NT2/D1 (cell line): ENCODE measurements around the gene CRTC1.

Source experiments
- DNase-seq: peaks from one replicate; pipeline ENCODE4 v3.0.0-alpha.2; 2011; ENCODE audit warnings: low read depth, low spot score
- H3K27me3 ChIP-seq: 2 replicates; pipeline ENCODE4 v1.6.0; 2011; ENCODE audit warnings: mild to moderate bottlenecking; ENCODE audit not compliant: insufficient read length, insufficient read depth
- H3K36me3 ChIP-seq: 2 replicates; pipeline ENCODE4 v1.6.1; 2011; ENCODE audit warnings: mild to moderate bottlenecking, low read length, mixed read lengths; ENCODE audit not compliant: insufficient read depth, insufficient read length
- H3K4me1 ChIP-seq: 2 replicates; pipeline ENCODE4 v1.5.1; 2011; ENCODE audit not compliant: insufficient read depth, insufficient read length
- H3K4me3 ChIP-seq: 2 replicates; pipeline ENCODE4 v1.5.1; 2011; ENCODE audit warnings: low read depth; ENCODE audit not compliant: insufficient read length
- H3K9ac ChIP-seq: 2 replicates; pipeline ENCODE4 v1.6.0; 2011; ENCODE audit warnings: low read depth; ENCODE audit not compliant: insufficient read length
- H3K9me3 ChIP-seq: 2 replicates; pipeline ENCODE4 v1.5.1; 2011; ENCODE audit warnings: mild to moderate bottlenecking, low read length; ENCODE audit not compliant: insufficient read depth
- SUZ12 ChIP-seq: IDR thresholded peaks from 2 replicates; pipeline ENCODE4 v1.6.1; 2011; ENCODE audit not compliant: insufficient read length, insufficient read depth; ENCODE audit errors: extremely low read depth
- YY1 ChIP-seq: IDR thresholded peaks from 2 replicates; pipeline ENCODE4 v1.6.1; 2011; ENCODE audit not compliant: insufficient read length, insufficient read depth
- ZNF274 ChIP-seq: IDR thresholded peaks from 2 replicates; pipeline ENCODE4 v1.6.1; 2011; ENCODE audit warnings: mild to moderate bottlenecking, low read depth, low read length

The CRTC1 gene

GRCh38 chr19:18647807-18648206 is 35.7 kb upstream of the CRTC1 start:
- Histone ChIP-seq H3K9ac (no peak overlapping the region), H3K27me3 (no peaks in the 10 kb centered on the region), H3K4me1 (peaks cover 42% of the 10 kb centered on the region), H3K36me3 (no peaks in the 10 kb centered on the region), H3K9me3 (no peaks in the 10 kb centered on the region), H3K4me3 (no peak overlapping the region)
- DNase-seq, result no peak
- TF ChIP-seq YY1 (no peak), SUZ12 (no peak), ZNF274 (no peak)

- Histone ChIP-seq H3K27me3 (no peaks in the 10 kb centered on the region), H3K4me1 (peaks cover 42% of the 10 kb centered on the region), H3K4me3 (no peak overlapping the region), H3K9ac (peak overlapping the region; percentile 44), H3K9me3 (no peaks in the 10 kb centered on the region), H3K36me3 (no peaks in the 10 kb centered on the region)
- DNase-seq, result no peak
- TF ChIP-seq SUZ12 (no peak), ZNF274 (no peak), YY1 (no peak)
These were observed 34.5 kb upstream of the CRTC1 start for GRCh38 chr19:18648973-18649315.

GRCh38 chr19:18649371-18650020 is 34.0 kb upstream of the CRTC1 start:
- no peak for TF ChIP-seq ZNF274
- TF ChIP-seq SUZ12, result no peak
- TF ChIP-seq YY1, result no peak
- Histone ChIP-seq H3K4me3 (no peak overlapping the region), H3K36me3 (no peaks in the 10 kb centered on the region), H3K9ac (peak overlapping the region; percentile 44), H3K4me1 (peaks cover 42% of the 10 kb centered on the region), H3K9me3 (no peaks in the 10 kb centered on the region), H3K27me3 (no peaks in the 10 kb centered on the region)
- no peak for DNase-seq

GRCh38 chr19:18650021-18650390 is 33.5 kb upstream of the CRTC1 start:
- Histone ChIP-seq H3K9me3 (no peaks in the 10 kb centered on the region), H3K9ac (peak overlapping the region; percentile 29), H3K4me3 (no peak overlapping the region), H3K27me3 (no peaks in the 10 kb centered on the region), H3K36me3 (no peaks in the 10 kb centered on the region), H3K4me1 (peaks cover 40% of the 10 kb centered on the region)
- DNase-seq, result no peak
- TF ChIP-seq ZNF274 (no peak), SUZ12 (no peak), YY1 (no peak)

- peaks cover 37% of the 10 kb centered on the region for H3K4me1 ChIP-seq
- no peaks in the 10 kb centered on the region for H3K9me3 ChIP-seq
- no peak for DNase-seq
- no peak overlapping the region for H3K4me3 ChIP-seq
- no peaks in the 10 kb centered on the region for H3K36me3 ChIP-seq
- TF ChIP-seq SUZ12 (no peak), YY1 (no peak), ZNF274 (no peak)
- H3K27me3 ChIP-seq, result no peaks in the 10 kb centered on the region
- peak overlapping the region; percentile 29 for H3K9ac ChIP-seq
These were observed 32.9 kb upstream of the CRTC1 start for GRCh38 chr19:18650468-18651041.

GRCh38 chr19:18651300-18651699 is 32.2 kb upstream of the CRTC1 start:
- H3K27me3 ChIP-seq, result no peaks in the 10 kb centered on the region
- no peak for TF ChIP-seq YY1
- TF ChIP-seq SUZ12, result no peak
- peaks cover 38% of the 10 kb centered on the region for H3K4me1 ChIP-seq
- DNase-seq, result no peak
- H3K4me3 ChIP-seq, result no peak overlapping the region
- H3K9ac ChIP-seq, result no peak overlapping the region
- H3K9me3 ChIP-seq, result no peaks in the 10 kb centered on the region
- no peaks in the 10 kb centered on the region for H3K36me3 ChIP-seq

GRCh38 chr19:18651733-18652132 is 31.7 kb upstream of the CRTC1 start:
- Histone ChIP-seq H3K36me3 (no peaks in the 10 kb centered on the region), H3K4me3 (no peak overlapping the region), H3K4me1 (peaks cover 34% of the 10 kb centered on the region), H3K27me3 (no peaks in the 10 kb centered on the region), H3K9me3 (no peaks in the 10 kb centered on the region), H3K9ac (no peak overlapping the region)
- no peak for DNase-seq
- no peak for TF ChIP-seq SUZ12
- TF ChIP-seq YY1, result no peak
- TF ChIP-seq ZNF274, result no peak

- H3K36me3 ChIP-seq, result no peaks in the 10 kb centered on the region
- no peaks in the 10 kb centered on the region for H3K9me3 ChIP-seq
- peaks cover 39% of the 10 kb centered on the region for H3K4me1 ChIP-seq
- TF ChIP-seq SUZ12, result no peak
- no peak for TF ChIP-seq ZNF274
- TF ChIP-seq YY1, result no peak
- no peaks in the 10 kb centered on the region for H3K27me3 ChIP-seq
- no peak overlapping the region for H3K4me3 ChIP-seq
- DNase-seq, result no peak
- H3K9ac ChIP-seq, result no peak overlapping the region
These were observed 29.6 kb upstream of the CRTC1 start for GRCh38 chr19:18653853-18654252.
